CD4-positive, alpha-beta T cell treated with Interleukin-12 subunit alpha and Interleukin-12 subunit beta, for 1 hour (primary cell): Measurements from ENCODE around the gene GRAP2.

ENCODE experiments used
- DNase-seq: peaks from one replicate; pipeline ENCODE4 v3.0.0-alpha.2; 2020

GRAP2 gene

GRCh38 chr22:39946503-39947219 lies 45.8 kb downstream of the GRAP2 start:
- no peak for DNase-seq

- DNase-seq = no peak
Measured at GRCh38 chr22:39947220-39948216, 46.6 kb downstream of the GRAP2 start.

GRCh38 chr22:39949964-39950737 lies 49.3 kb downstream of the GRAP2 start:
- no peak for DNase-seq

GRCh38 chr22:39951603-39952293 lies 50.9 kb downstream of the GRAP2 start:
- peak; percentile 55 for DNase-seq

GRCh38 chr22:39952347-39952746 lies 51.5 kb downstream of the GRAP2 start:
- DNase-seq = no peak

GRCh38 chr22:39953101-39953500 lies 52.2 kb downstream of the GRAP2 start:
- no peak for DNase-seq

- DNase-seq = no peak
Measured at GRCh38 chr22:39954584-39955055, 53.7 kb downstream of the GRAP2 start.

GRCh38 chr22:39955675-39956074 lies 54.8 kb downstream of the GRAP2 start:
- no peak for DNase-seq

GRCh38 chr22:39956932-39957664 lies 56.2 kb downstream of the GRAP2 start:
- DNase-seq = no peak

GRCh38 chr22:39958009-39958711 lies 57.3 kb downstream of the GRAP2 start:
- DNase-seq = no peak

GRCh38 chr22:39958949-39959639 lies 58.2 kb downstream of the GRAP2 start:
- DNase-seq = no peak

- DNase-seq = peak; percentile 36
Measured at GRCh38 chr22:39959640-39960447, 59.0 kb downstream of the GRAP2 start, which contains the start of gene TMA7B. Gene TMA7B, plus strand, starts transcription at chr22:39960397. Its CDS starts 3,978 bp downstream, at chr22:39964375.

- DNase-seq = peak; percentile 76
Measured at GRCh38 chr22:39960791-39961746, 60.2 kb downstream of the GRAP2 start.

GRCh38 chr22:39962071-39962470 lies 61.2 kb downstream of the GRAP2 start:
- DNase-seq = no peak

GRCh38 chr22:39965748-39966147 lies 64.9 kb downstream of the GRAP2 start:
- no peak for DNase-seq

GRCh38 chr22:39966470-39966869 lies 65.6 kb downstream of the GRAP2 start:
- DNase-seq = no peak

GRCh38 chr22:39967103-39967829 lies 66.4 kb downstream of the GRAP2 start:
- no peak for DNase-seq
